Right lobe of liver (tissue), 4 donors: ENCODE measurements around the gene TMC1.

Experiments used
- CTCF ChIP-seq, 4 donors: fragments of 200-600 bp in 3 of 4; fragments of 450-650 bp in 1 of 4; IDR thresholded peaks; one replicate each; pipeline versions ENCODE4 v1.5.1 to v1.8.0; 2016 to 2022; ENCODE audit warnings: antibody characterized with exemption in 4 of 4, mild to moderate bottlenecking in 2 of 4
- POLR2A ChIP-seq: fragments of 450-650 bp; IDR thresholded peaks from one replicate; pipeline ENCODE4 v1.6.1; 2017; ENCODE audit warnings: antibody characterized with exemption, mild to moderate bottlenecking
- donor health status: DM: no; HTN: no; CAD: no.
- donor health status: DM: no; HTN: no; CAD: no.
- donor health status: DM: no; HTN: yes; CAD: no.

DNA sequence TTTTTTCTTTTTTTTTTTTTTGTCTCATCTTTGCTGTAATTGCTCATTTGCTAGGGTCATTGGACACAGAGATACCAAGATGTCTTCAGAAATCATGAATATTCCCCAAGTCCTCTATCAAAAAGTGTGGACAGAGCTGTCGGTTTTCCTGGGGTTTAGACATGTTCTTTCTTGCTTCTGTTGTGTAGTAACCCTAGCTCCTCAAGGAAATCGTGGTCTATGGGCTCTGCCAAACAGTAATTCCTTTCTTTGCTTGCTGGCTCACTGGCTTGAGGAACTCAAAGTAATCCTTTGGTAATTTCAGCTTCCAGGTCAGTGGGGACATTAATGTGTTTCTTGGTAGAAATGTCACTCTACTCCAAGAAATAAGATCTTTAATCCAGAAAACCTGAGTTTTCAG, 101.7 kb downstream of the TMC1 start:
- TF ChIP-seq CTCF (IDR thresholded peaks at IDR 0.05) (no peak), POLR2A (no peak)
